Measurements from ENCODE around the gene MMP2. TPM values are rescaled to one million over a fixed set of nuclear protein-coding genes. Genes with fewer than 3 reads are reported as not detected.

Gene MMP2
- polyA plus RNA-seq (2013, experiment 1 of 2), result 26.6 TPM
- polyA plus RNA-seq (2013, experiment 2 of 2), result 25.9 TPM

GRCh38 chr16:55478827-55479429 is at the start of gene MMP2:
MMP2 (plus strand) TSS chr16:55479198; CDS start chr16:55479480, 282 bp downstream.
- Histone ChIP-seq H3K4me3 (ENCODE audit: low read length in 2 of 2) (peak within 1 kb of the TSS; percentile 84 to 92), H4K91ac (ENCODE audit: low read depth, low read length, poor library complexity) (no peak within 1 kb of the TSS), H2BK120ac (ENCODE audit: low read depth, low read length) (no peak within 1 kb of the TSS), H3K27ac (replicated peaks; ENCODE audit: low read length) (no peak within 1 kb of the TSS), H3K14ac (ENCODE audit: low read length) (no peak within 1 kb of the TSS), H3K79me1 (ENCODE audit: low read depth, low read length) (no peaks in the 10 kb centered on the region), H2BK12ac (ENCODE audit: low read length) (no peak within 1 kb of the TSS), H3K9me3 (replicated peaks in 1 of 2; ENCODE audit: control insufficient read depth in 2 of 2, insufficient read depth in 1 of 2, low read depth in 1 of 2, low read length in 2 of 2) (no peaks in the 10 kb centered on the region), H4K8ac (ENCODE audit: low read depth, low read length) (peak within 1 kb of the TSS; percentile 73), H2AK5ac (ENCODE audit: low read depth, low read length) (peak within 1 kb of the TSS; percentile 4), H3K18ac (ENCODE audit: low read length) (peak within 1 kb of the TSS; percentile 95), H2BK5ac (ENCODE audit: low read length) (no peak within 1 kb of the TSS), H3K9ac (ENCODE audit: low read depth, low read length, poor library complexity) (peak within 1 kb of the TSS; percentile 88), H3K27me3 (ENCODE audit: control insufficient read depth in 3 of 3, insufficient read depth in 3 of 3, low read depth in 1 of 3, low read length in 3 of 3) (peaks cover 0 to 14% (median 0%) of the 10 kb centered on the region in 3 experiments), H3K23ac (ENCODE audit: low read depth, low read length, poor library complexity) (peak within 1 kb of the TSS; percentile 11), H3K4me2 (ENCODE audit: insufficient read depth, low read length, poor library complexity, severe bottlenecking) (peak within 1 kb of the TSS; percentile 83), H2BK15ac (ENCODE audit: low read length) (no peak within 1 kb of the TSS), H2AFZ (ENCODE audit: low read length) (peak within 1 kb of the TSS; percentile 98), H3K36me3 (replicated peaks in 1 of 2; ENCODE audit: control insufficient read depth in 2 of 2, insufficient read depth in 2 of 2, low read length in 2 of 2) (peaks cover 3 to 26% of the 10 kb centered on the region in 2 donors), H3K4ac (ENCODE audit: low read length) (no peak within 1 kb of the TSS), H3K4me1 (ENCODE audit: control insufficient read depth in 2 of 2, insufficient read depth in 1 of 2, low read depth in 1 of 2, low read length in 2 of 2) (peaks cover 7 to 12% of the 10 kb centered on the region in 2 donors)
- WGBS, 2 donors (ENCODE audit: extremely low coverage in 2 of 2, insufficient read length in 2 of 2, insufficient replicate concordance in 1 of 2), result no CpG with 5 or more reads among the region's 46 CpGs
- peak; percentile 69 for DNase-seq (ENCODE audit: low spot score)

GRCh38 chr16:55433030-55433429 is 46.0 kb upstream of the MMP2 start:
- no peak overlapping the region for H2AK5ac ChIP-seq (ENCODE audit: low read depth, low read length)
- H2BK120ac ChIP-seq (ENCODE audit: low read depth, low read length), result no peak overlapping the region
- no peaks in the 10 kb centered on the region for H3K79me1 ChIP-seq (ENCODE audit: low read depth, low read length)
- H2BK15ac ChIP-seq (ENCODE audit: low read length), result no peak overlapping the region
- WGBS, 2 donors (ENCODE audit: extremely low coverage in 2 of 2, insufficient read length in 2 of 2, insufficient replicate concordance in 1 of 2), result no CpG with 5 or more reads among the region's 5 CpGs
- H2BK12ac ChIP-seq (ENCODE audit: low read length), result no peak overlapping the region
- H3K4me1 ChIP-seq (ENCODE audit: control insufficient read depth in 2 of 2, insufficient read depth in 1 of 2, low read depth in 1 of 2, low read length in 2 of 2), result no peaks in the 10 kb centered on the region
- H3K23ac ChIP-seq (ENCODE audit: low read depth, low read length, poor library complexity), result no peak overlapping the region
- no peak overlapping the region for H2AFZ ChIP-seq (ENCODE audit: low read length)
- H3K27me3 ChIP-seq (ENCODE audit: control insufficient read depth in 3 of 3, insufficient read depth in 3 of 3, low read depth in 1 of 3, low read length in 3 of 3), result peaks cover 0 to 38% (median 0%) of the 10 kb centered on the region in 3 experiments
- no peak overlapping the region for H4K91ac ChIP-seq (ENCODE audit: low read depth, low read length, poor library complexity)
- no peak overlapping the region for H3K4ac ChIP-seq (ENCODE audit: low read length)
- H3K27ac ChIP-seq (replicated peaks; ENCODE audit: low read length), result no peak overlapping the region
- H4K8ac ChIP-seq (ENCODE audit: low read depth, low read length), result no peak overlapping the region
- DNase-seq (ENCODE audit: low spot score), result no peak
- no peak overlapping the region for H3K18ac ChIP-seq (ENCODE audit: low read length)
- no peak overlapping the region for H3K4me3 ChIP-seq (ENCODE audit: low read length in 2 of 2)
- no peaks in the 10 kb centered on the region for H3K36me3 ChIP-seq (replicated peaks in 1 of 2; ENCODE audit: control insufficient read depth in 2 of 2, insufficient read depth in 2 of 2, low read length in 2 of 2)
- no peak overlapping the region for H3K9ac ChIP-seq (ENCODE audit: low read depth, low read length, poor library complexity)
- no peaks in the 10 kb centered on the region for H3K9me3 ChIP-seq (replicated peaks in 1 of 2; ENCODE audit: control insufficient read depth in 2 of 2, insufficient read depth in 1 of 2, low read depth in 1 of 2, low read length in 2 of 2)
- H2BK5ac ChIP-seq (ENCODE audit: low read length), result no peak overlapping the region
- H3K4me2 ChIP-seq (ENCODE audit: insufficient read depth, low read length, poor library complexity, severe bottlenecking), result no peak overlapping the region
- H3K14ac ChIP-seq (ENCODE audit: low read length), result no peak overlapping the region

DNA sequence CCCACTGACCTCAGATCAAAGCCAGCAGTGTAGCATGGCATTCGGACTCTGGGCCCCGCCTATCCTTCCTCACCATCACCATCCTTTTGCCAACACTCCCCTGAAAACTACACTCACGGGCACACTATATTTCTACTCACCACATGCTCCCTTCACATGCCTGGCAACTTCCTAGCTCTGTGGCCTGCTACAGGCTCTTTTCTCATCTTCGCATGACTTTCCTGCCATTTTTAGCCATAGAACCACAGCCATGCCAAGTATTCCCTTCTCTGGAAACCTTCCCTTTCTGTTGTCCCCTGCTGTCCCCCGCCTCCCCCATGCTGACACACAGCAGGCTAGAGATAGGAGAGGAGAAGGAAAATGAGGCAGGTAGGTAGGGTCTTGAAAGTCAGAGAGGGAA is 45.5 kb upstream of the MMP2 start:
- no peak overlapping the region for H4K91ac ChIP-seq (ENCODE audit: low read depth, low read length, poor library complexity)
- no peaks in the 10 kb centered on the region for H3K9me3 ChIP-seq (replicated peaks in 1 of 2; ENCODE audit: control insufficient read depth in 2 of 2, insufficient read depth in 1 of 2, low read depth in 1 of 2, low read length in 2 of 2)
- H3K4me3 ChIP-seq (ENCODE audit: low read length in 2 of 2), result no peak overlapping the region
- no peak overlapping the region for H3K4ac ChIP-seq (ENCODE audit: low read length)
- H3K36me3 ChIP-seq (replicated peaks in 1 of 2; ENCODE audit: control insufficient read depth in 2 of 2, insufficient read depth in 2 of 2, low read length in 2 of 2), result no peaks in the 10 kb centered on the region
- DNase-seq (ENCODE audit: low spot score), result no peak
- no peak overlapping the region for H2BK5ac ChIP-seq (ENCODE audit: low read length)
- no peak overlapping the region for H3K23ac ChIP-seq (ENCODE audit: low read depth, low read length, poor library complexity)
- H3K27ac ChIP-seq (replicated peaks; ENCODE audit: low read length), result no peak overlapping the region
- no peak overlapping the region for H2BK12ac ChIP-seq (ENCODE audit: low read length)
- no peak overlapping the region for H3K14ac ChIP-seq (ENCODE audit: low read length)
- peak overlapping the region; percentile 36 for H3K18ac ChIP-seq (ENCODE audit: low read length)
- no peaks in the 10 kb centered on the region for H3K79me1 ChIP-seq (ENCODE audit: low read depth, low read length)
- no peaks in the 10 kb centered on the region for H3K4me1 ChIP-seq (ENCODE audit: control insufficient read depth in 2 of 2, insufficient read depth in 1 of 2, low read depth in 1 of 2, low read length in 2 of 2)
- no peak overlapping the region for H2AFZ ChIP-seq (ENCODE audit: low read length)
- H3K9ac ChIP-seq (ENCODE audit: low read depth, low read length, poor library complexity), result no peak overlapping the region
- peaks cover 0 to 38% (median 0%) of the 10 kb centered on the region in 3 experiments for H3K27me3 ChIP-seq (ENCODE audit: control insufficient read depth in 3 of 3, insufficient read depth in 3 of 3, low read depth in 1 of 3, low read length in 3 of 3)
- H2BK120ac ChIP-seq (ENCODE audit: low read depth, low read length), result no peak overlapping the region
- no peak overlapping the region for H3K4me2 ChIP-seq (ENCODE audit: insufficient read depth, low read length, poor library complexity, severe bottlenecking)
- WGBS, 2 donors (ENCODE audit: extremely low coverage in 2 of 2, insufficient read length in 2 of 2, insufficient replicate concordance in 1 of 2), result no CpG with 5 or more reads among the region's 5 CpGs
- no peak overlapping the region for H4K8ac ChIP-seq (ENCODE audit: low read depth, low read length)
- no peak overlapping the region for H2BK15ac ChIP-seq (ENCODE audit: low read length)
- no peak overlapping the region for H2AK5ac ChIP-seq (ENCODE audit: low read depth, low read length)

- Histone ChIP-seq H4K91ac (ENCODE audit: low read depth, low read length, poor library complexity) (no peak overlapping the region), H2BK15ac (ENCODE audit: low read length) (no peak overlapping the region), H3K79me1 (ENCODE audit: low read depth, low read length) (no peaks in the 10 kb centered on the region), H2AK5ac (ENCODE audit: low read depth, low read length) (no peak overlapping the region), H3K18ac (ENCODE audit: low read length) (no peak overlapping the region), H2BK12ac (ENCODE audit: low read length) (no peak overlapping the region), H2BK120ac (ENCODE audit: low read depth, low read length) (no peak overlapping the region), H4K8ac (ENCODE audit: low read depth, low read length) (no peak overlapping the region), H3K9ac (ENCODE audit: low read depth, low read length, poor library complexity) (no peak overlapping the region), H3K23ac (ENCODE audit: low read depth, low read length, poor library complexity) (no peak overlapping the region), H2BK5ac (ENCODE audit: low read length) (no peak overlapping the region), H3K4me1 (ENCODE audit: control insufficient read depth in 2 of 2, insufficient read depth in 1 of 2, low read depth in 1 of 2, low read length in 2 of 2) (no peaks in the 10 kb centered on the region), H2AFZ (ENCODE audit: low read length) (no peak overlapping the region), H3K27ac (replicated peaks; ENCODE audit: low read length) (no peak overlapping the region), H3K14ac (ENCODE audit: low read length) (no peak overlapping the region), H3K27me3 (ENCODE audit: control insufficient read depth in 3 of 3, insufficient read depth in 3 of 3, low read depth in 1 of 3, low read length in 3 of 3) (peaks cover 0 to 38% (median 0%) of the 10 kb centered on the region in 3 experiments), H3K4ac (ENCODE audit: low read length) (no peak overlapping the region), H3K36me3 (replicated peaks in 1 of 2; ENCODE audit: control insufficient read depth in 2 of 2, insufficient read depth in 2 of 2, low read length in 2 of 2) (no peaks in the 10 kb centered on the region), H3K9me3 (replicated peaks in 1 of 2; ENCODE audit: control insufficient read depth in 2 of 2, insufficient read depth in 1 of 2, low read depth in 1 of 2, low read length in 2 of 2) (no peaks in the 10 kb centered on the region), H3K4me2 (ENCODE audit: insufficient read depth, low read length, poor library complexity, severe bottlenecking) (no peak overlapping the region), H3K4me3 (ENCODE audit: low read length in 2 of 2) (no peak overlapping the region)
- no CpG with 5 or more reads among the region's 4 CpGs for WGBS, 2 donors (ENCODE audit: extremely low coverage in 2 of 2, insufficient read length in 2 of 2, insufficient replicate concordance in 1 of 2)
- no peak for DNase-seq (ENCODE audit: low spot score)
Observed at GRCh38 chr16:55434000-55434399, 45.0 kb upstream of the MMP2 start.
